EL (cell line): Measurements from ENCODE around the gene SUGCT.
A peak's percentile ranks its signal among the peaks of the same experiment; 100 is the strongest.

ENCODE experiments used
- DNase-seq: peaks from one replicate; pipeline ENCODE4 v3.0.0-alpha.2; 2016

The SUGCT gene

GRCh38 chr7:40701836-40702551, 567.2 kb downstream of the SUGCT start:
- DNase-seq: no peak

- DNase-seq: no peak
These were observed 569.4 kb downstream of the SUGCT start for GRCh38 chr7:40704172-40704571.

GRCh38 chr7:40706829-40707228, 572.0 kb downstream of the SUGCT start:
- DNase-seq: no peak

- peak; percentile 36 for DNase-seq
These were observed 574.5 kb downstream of the SUGCT start for GRCh38 chr7:40709062-40709964.

- DNase-seq: no peak
These were observed 576.9 kb downstream of the SUGCT start for GRCh38 chr7:40711706-40712105.

- DNase-seq: peak; percentile 17
These were observed 579.7 kb downstream of the SUGCT start for GRCh38 chr7:40714363-40715052.

- no peak for DNase-seq
These were observed 580.2 kb downstream of the SUGCT start for GRCh38 chr7:40715053-40715430.

GRCh38 chr7:40716052-40716451, 581.2 kb downstream of the SUGCT start:
- peak; percentile 22 for DNase-seq

- DNase-seq: peak; percentile 71
These were observed 582.4 kb downstream of the SUGCT start for GRCh38 chr7:40717242-40717641.

GRCh38 chr7:40720416-40720815, 585.6 kb downstream of the SUGCT start:
- DNase-seq: peak; percentile 40

GRCh38 chr7:40721342-40721949, 586.6 kb downstream of the SUGCT start:
- peak; percentile 7 for DNase-seq

GRCh38 chr7:40722242-40722641, 587.4 kb downstream of the SUGCT start:
- no peak for DNase-seq

- DNase-seq: no peak
These were observed 589.0 kb downstream of the SUGCT start for GRCh38 chr7:40723829-40724228.

- no peak for DNase-seq
These were observed 591.8 kb downstream of the SUGCT start for GRCh38 chr7:40726559-40726958.

- peak; percentile 33 for DNase-seq
These were observed 598.3 kb downstream of the SUGCT start for GRCh38 chr7:40733114-40733513.

GRCh38 chr7:40733578-40733977, 598.8 kb downstream of the SUGCT start:
- no peak for DNase-seq

- DNase-seq: no peak
These were observed 604.5 kb downstream of the SUGCT start for GRCh38 chr7:40739257-40739656.

GRCh38 chr7:40742270-40742669, 607.5 kb downstream of the SUGCT start:
- no peak for DNase-seq

- DNase-seq: no peak
These were observed 612.2 kb downstream of the SUGCT start for GRCh38 chr7:40746841-40747556.

GRCh38 chr7:40747856-40748255, 613.1 kb downstream of the SUGCT start:
- DNase-seq: peak; percentile 48

GRCh38 chr7:40749877-40750276, 615.1 kb downstream of the SUGCT start:
- DNase-seq: peak; percentile 46

- DNase-seq: peak; percentile 43
These were observed 618.6 kb downstream of the SUGCT start for GRCh38 chr7:40753455-40753854.
